Caco-2 (cell line): ENCODE results near the gene MORN1. TPM values are rescaled to one million over a fixed set of nuclear protein-coding genes. Genes with fewer than 3 reads are reported as not detected.

ENCODE experiments used
- BruUV-seq: library from RNA; stranded (reverse); fragments of 400-500 nt; replicated peaks from 2 replicates; lab custom pipeline; 2021; lab: Mats Ljungman, UMichigan
- CTCF ChIA-PET: fragments of 300-600 bp; sonication (Branson Sonifier 250); formaldehyde crosslinking; loops from one replicate; lab custom pipeline; 2022; ENCODE audit warnings: antibody characterized with exemption; lab: Charles Lee
- POLR2A ChIA-PET: fragments of 300-600 bp; sonication (Branson Sonifier 250); formaldehyde crosslinking; loops from one replicate; lab custom pipeline; 2022; ENCODE audit warnings: antibody characterized with exemption; lab: Charles Lee
- DNase-seq, 2 experiments: peaks; one replicate each; pipeline versions ENCODE4 v3.0.0 to v3.0.0-alpha.2; 2020 to 2022
- H3K27me3 ChIP-seq: replicated peaks from 2 replicates; pipeline ENCODE4 v1.6.0; 2011; ENCODE audit warnings: low read length; ENCODE audit not compliant: control insufficient read depth, insufficient read depth
- H3K36me3 ChIP-seq: 2 replicates; pipeline ENCODE4 v1.5.1; 2011; ENCODE audit warnings: low read length; ENCODE audit not compliant: control insufficient read depth, insufficient read depth
- H3K4me1 ChIP-seq: fragments of 250-450 bp; sonication (Bioruptor Pico); 2 replicates; pipeline ENCODE4 v1.5.1; 2020; ENCODE audit warnings: mild to moderate bottlenecking
- H3K4me3 ChIP-seq: 2 replicates; pipeline ENCODE4 v1.5.1; 2011; ENCODE audit warnings: low read depth, mild to moderate bottlenecking, control low read depth, low read length
- H3K9me3 ChIP-seq: fragments of 250-450 bp; sonication (Bioruptor Pico); 2 replicates; pipeline ENCODE4 v1.5.1; 2020; ENCODE audit warnings: mild to moderate bottlenecking, moderate library complexity
- H3K27ac Mint-ChIP-seq: one replicate; pipeline ENCODE4 v1.8.0; 2022; ENCODE audit warnings: mixed read lengths; ENCODE audit not compliant: unreplicated experiment
- H3K27me3 Mint-ChIP-seq: one replicate; pipeline ENCODE4 v1.8.0; 2022; ENCODE audit warnings: mixed read lengths; ENCODE audit not compliant: insufficient read depth, unreplicated experiment
- H3K36me3 Mint-ChIP-seq: one replicate; pipeline ENCODE4 v1.8.0; 2022; ENCODE audit warnings: mild to moderate bottlenecking, mixed read lengths; ENCODE audit not compliant: insufficient read depth, unreplicated experiment
- H3K4me1 Mint-ChIP-seq: one replicate; pipeline ENCODE4 v1.8.0; 2022; ENCODE audit warnings: low read depth, mixed read lengths; ENCODE audit not compliant: unreplicated experiment
- H3K4me3 Mint-ChIP-seq: one replicate; pipeline ENCODE4 v1.8.0; 2022; ENCODE audit warnings: mild to moderate bottlenecking, moderate library complexity, mixed read lengths; ENCODE audit not compliant: unreplicated experiment
- H3K9me3 Mint-ChIP-seq: one replicate; pipeline ENCODE4 v1.8.0; 2022; ENCODE audit warnings: mixed read lengths; ENCODE audit not compliant: unreplicated experiment
- intact Hi-C: fragments of 100-400 bp; cut with micrococcal nuclease; formaldehyde crosslinking; loops from one replicate; pipeline ENCODE4 v1.10.0; 2022; ENCODE audit not compliant: unreplicated experiment
- total RNA-seq: library from RNA; stranded (reverse); gene quantifications from 2 replicates; pipeline ENCODE4 v1.2.3, GENCODE V29; 2022
- TF ChIP-seq, protein P1 (sequence below), 2 experiments: fragments of 200-600 bp in 1 of 2; IDR thresholded peaks; 1 replicate in 1 of 2; 2 replicates in 1 of 2; pipeline versions ENCODE4 v1.5.1 to v1.8.0; 2011 to 2022; ENCODE audit warnings: antibody characterized with exemption in 1 of 2, control low read depth in 1 of 2, inconsistent platforms in 1 of 2, low read depth in 1 of 2, low read length in 1 of 2, mild to moderate bottlenecking in 1 of 2, moderate library complexity in 1 of 2; ENCODE audit not compliant: insufficient read depth in 1 of 2, severe bottlenecking in 1 of 2, unreplicated experiment in 1 of 2

MORN1 gene
- total RNA-seq, 1 experiment from 2014 or later = 8.6 TPM

DNA sequence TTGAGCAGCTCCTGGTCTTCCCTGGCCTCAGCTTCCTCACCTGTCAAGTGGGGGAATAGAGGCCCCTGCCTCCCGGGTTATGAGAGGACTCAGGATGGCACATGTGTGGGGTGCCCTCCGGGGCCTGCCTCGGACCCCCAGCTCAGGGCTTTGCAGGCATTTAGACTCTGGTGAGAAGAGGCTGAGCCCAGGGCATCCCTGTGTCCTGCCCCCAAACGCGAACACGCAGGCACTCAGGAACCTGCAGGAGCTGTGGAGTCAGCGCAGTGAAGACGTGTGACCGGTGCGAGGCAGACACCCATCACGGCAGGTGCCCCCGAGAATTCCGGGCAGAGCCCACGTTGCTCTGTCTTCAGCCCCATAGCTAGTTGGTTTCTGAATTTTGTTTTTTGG lies 26.5 kb upstream of the MORN1 start:
- BruUV-seq = no TSS peak
- no peaks in the 10 kb centered on the region for H3K36me3 ChIP-seq

DNA sequence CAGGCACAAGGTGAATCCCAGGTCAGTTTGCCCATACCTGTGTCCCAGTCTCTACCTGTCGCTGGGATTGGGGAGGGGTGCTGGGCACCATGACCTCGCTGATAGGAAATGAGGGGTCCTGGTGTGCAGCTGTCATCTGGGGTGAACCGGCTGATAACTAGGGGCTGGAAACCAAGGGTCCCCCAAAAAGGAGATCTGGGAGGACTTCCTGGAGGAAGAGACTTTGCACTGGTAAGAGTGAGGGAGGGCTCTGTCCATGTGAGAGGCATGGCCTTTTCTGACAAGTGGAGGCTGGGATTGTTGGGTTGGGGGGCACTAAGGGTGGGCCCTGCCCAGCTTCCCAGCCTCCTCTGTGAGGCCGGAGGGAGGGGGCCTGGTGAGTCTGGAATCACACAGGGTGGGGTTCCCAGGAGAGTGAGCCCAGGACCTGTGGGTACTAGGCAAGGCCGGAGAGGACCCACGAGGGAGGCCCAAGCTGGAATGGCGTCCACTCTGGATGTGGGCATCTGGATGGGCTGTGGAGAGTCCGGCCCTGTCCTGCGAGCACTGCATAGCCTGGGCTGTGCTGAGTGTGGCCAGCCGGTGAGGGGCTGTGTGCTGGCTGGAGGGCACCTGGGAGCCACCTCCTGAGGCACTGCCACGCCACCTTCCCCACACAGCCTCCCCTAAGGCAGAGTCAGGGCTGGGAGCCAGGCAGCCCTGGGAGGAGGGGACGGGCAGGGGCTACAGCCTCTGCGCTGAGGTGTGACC lies 25.9 kb upstream of the MORN1 start:
- H3K4me3 Mint-ChIP-seq = no peak overlapping the region
- no peak overlapping the region for H3K4me3 ChIP-seq
- no peak overlapping the region for H3K27ac Mint-ChIP-seq
- H3K9me3 Mint-ChIP-seq = no peaks in the 10 kb centered on the region
- no peaks in the 10 kb centered on the region; the same call in 1 of the 2 replicates for H3K27me3 ChIP-seq
- H3K36me3 Mint-ChIP-seq = peaks cover 17% of the 10 kb centered on the region
- H3K9me3 ChIP-seq = no peaks in the 10 kb centered on the region
- peaks cover 5% of the 10 kb centered on the region for H3K4me1 Mint-ChIP-seq
- ChIA-PET POLR2A (no interaction called here), CTCF (no interaction called here)
- intact Hi-C loops = no loop called here
- BruUV-seq = no TSS peak
- no peaks in the 10 kb centered on the region for H3K36me3 ChIP-seq
- no peak for DNase-seq
- TF ChIP-seq, protein P1, sequence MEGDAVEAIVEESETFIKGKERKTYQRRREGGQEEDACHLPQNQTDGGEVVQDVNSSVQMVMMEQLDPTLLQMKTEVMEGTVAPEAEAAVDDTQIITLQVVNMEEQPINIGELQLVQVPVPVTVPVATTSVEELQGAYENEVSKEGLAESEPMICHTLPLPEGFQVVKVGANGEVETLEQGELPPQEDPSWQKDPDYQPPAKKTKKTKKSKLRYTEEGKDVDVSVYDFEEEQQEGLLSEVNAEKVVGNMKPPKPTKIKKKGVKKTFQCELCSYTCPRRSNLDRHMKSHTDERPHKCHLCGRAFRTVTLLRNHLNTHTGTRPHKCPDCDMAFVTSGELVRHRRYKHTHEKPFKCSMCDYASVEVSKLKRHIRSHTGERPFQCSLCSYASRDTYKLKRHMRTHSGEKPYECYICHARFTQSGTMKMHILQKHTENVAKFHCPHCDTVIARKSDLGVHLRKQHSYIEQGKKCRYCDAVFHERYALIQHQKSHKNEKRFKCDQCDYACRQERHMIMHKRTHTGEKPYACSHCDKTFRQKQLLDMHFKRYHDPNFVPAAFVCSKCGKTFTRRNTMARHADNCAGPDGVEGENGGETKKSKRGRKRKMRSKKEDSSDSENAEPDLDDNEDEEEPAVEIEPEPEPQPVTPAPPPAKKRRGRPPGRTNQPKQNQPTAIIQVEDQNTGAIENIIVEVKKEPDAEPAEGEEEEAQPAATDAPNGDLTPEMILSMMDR (IDR thresholded peaks at IDR 0.05; ENCODE audit: insufficient read depth in 1 of 2, low read depth in 1 of 2, low read length in 1 of 2, severe bottlenecking in 1 of 2, unreplicated experiment in 1 of 2) = no peak
- H3K4me1 ChIP-seq = no peaks in the 10 kb centered on the region; the same call in 1 of the 2 replicates
- peaks cover 12% of the 10 kb centered on the region for H3K27me3 Mint-ChIP-seq

More for the DNA sequence above, 26.5 kb upstream of the MORN1 start:
- intact Hi-C loops = no loop called here
- ChIA-PET CTCF (no interaction called here), POLR2A (no interaction called here)
- Mint-ChIP-seq H3K9me3 (no peaks in the 10 kb centered on the region), H3K4me1 (peaks cover 5% of the 10 kb centered on the region), H3K36me3 (peaks cover 13% of the 10 kb centered on the region), H3K27me3 (peaks cover 12% of the 10 kb centered on the region), H3K27ac (no peak overlapping the region), H3K4me3 (no peak overlapping the region)
- Histone ChIP-seq H3K27me3 (no peaks in the 10 kb centered on the region; the same call in 1 of the 2 replicates), H3K4me3 (no peak overlapping the region), H3K4me1 (no peaks in the 10 kb centered on the region; the same call in 1 of the 2 replicates), H3K9me3 (no peaks in the 10 kb centered on the region)
- TF ChIP-seq, protein P1 (IDR thresholded peaks at IDR 0.05; ENCODE audit: insufficient read depth in 1 of 2, low read depth in 1 of 2, low read length in 1 of 2, severe bottlenecking in 1 of 2, unreplicated experiment in 1 of 2) = no peak
- no peak for DNase-seq

DNA sequence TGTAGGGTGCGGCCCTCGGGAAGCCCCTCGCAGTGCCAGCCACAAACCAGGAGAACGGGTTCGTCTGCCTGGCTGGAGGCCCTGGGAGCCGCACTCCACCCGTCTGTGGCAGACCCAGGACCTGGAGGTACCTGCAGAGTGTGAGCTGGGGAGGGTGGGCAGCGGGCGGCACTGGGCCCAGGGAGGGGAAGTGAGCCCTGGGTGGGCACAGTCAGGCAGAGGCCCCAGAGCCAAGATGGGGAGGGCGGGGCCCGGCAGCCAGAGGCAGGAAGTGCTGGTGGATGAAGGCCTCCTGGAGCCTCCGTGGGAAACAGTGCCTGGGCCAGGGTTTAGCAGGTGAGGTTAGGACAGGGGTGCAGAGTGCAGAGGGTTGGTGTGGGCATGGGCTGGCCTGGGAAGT lies 25.0 kb upstream of the MORN1 start:
- no peaks in the 10 kb centered on the region for H3K9me3 Mint-ChIP-seq
- peaks cover 18% of the 10 kb centered on the region for H3K36me3 Mint-ChIP-seq
- Histone ChIP-seq H3K36me3 (no peaks in the 10 kb centered on the region), H3K4me1 (no peaks in the 10 kb centered on the region; the same call in 1 of the 2 replicates), H3K4me3 (no peak overlapping the region), H3K9me3 (no peaks in the 10 kb centered on the region), H3K27me3 (no peaks in the 10 kb centered on the region)
- peaks cover 5% of the 10 kb centered on the region for H3K4me1 Mint-ChIP-seq
- BruUV-seq = no TSS peak
- H3K27ac Mint-ChIP-seq = no peak overlapping the region
- ChIA-PET CTCF (no interaction called here), POLR2A (no interaction called here)
- no peak overlapping the region for H3K4me3 Mint-ChIP-seq
- intact Hi-C loops = no loop called here
- TF ChIP-seq, protein P1 (IDR thresholded peaks at IDR 0.05; ENCODE audit: insufficient read depth in 1 of 2, low read depth in 1 of 2, low read length in 1 of 2, severe bottlenecking in 1 of 2, unreplicated experiment in 1 of 2) = no peak
- DNase-seq = no peak
- H3K27me3 Mint-ChIP-seq = peaks cover 12% of the 10 kb centered on the region
